Kidney epithelial cell (primary cell): Measurements from ENCODE around the gene VPS13D. TPM values are rescaled to one million over a fixed set of nuclear protein-coding genes. Genes with fewer than 3 reads are reported as not detected.

Source experiments
- DNase-seq: peaks from one replicate; pipeline ENCODE4 v3.0.0-alpha.2; 2010; ENCODE audit warnings: low read depth
- H3K27me3 ChIP-seq: 2 replicates; pipeline ENCODE4 v1.6.0; 2011; ENCODE audit warnings: low read length; ENCODE audit not compliant: control insufficient read depth, insufficient read depth
- H3K36me3 ChIP-seq: 2 replicates; pipeline ENCODE4 v1.5.1; 2011; ENCODE audit warnings: low read length; ENCODE audit not compliant: control insufficient read depth, insufficient read depth
- H3K4me3 ChIP-seq: 2 replicates; pipeline ENCODE4 v1.5.1; 2011; ENCODE audit warnings: low read depth, mild to moderate bottlenecking, control low read depth, low read length
- total RNA-seq: library from RNA; depleted of rRNA; stranded (reverse); fragments of >200 nt; gene quantifications from 2 replicates; pipeline ENCODE4 v1.2.3, GENCODE V29; 2015
- TF ChIP-seq, protein P1 (sequence below): IDR thresholded peaks from 2 replicates; pipeline ENCODE4 v1.5.1; 2011; ENCODE audit warnings: mild to moderate bottlenecking, moderate library complexity, low read length, control low read depth, inconsistent platforms; ENCODE audit not compliant: insufficient read depth, poor library complexity, severe bottlenecking

VPS13D gene
- total RNA-seq, 1 donor from 2014 or later, result 22.2 TPM

DNA sequence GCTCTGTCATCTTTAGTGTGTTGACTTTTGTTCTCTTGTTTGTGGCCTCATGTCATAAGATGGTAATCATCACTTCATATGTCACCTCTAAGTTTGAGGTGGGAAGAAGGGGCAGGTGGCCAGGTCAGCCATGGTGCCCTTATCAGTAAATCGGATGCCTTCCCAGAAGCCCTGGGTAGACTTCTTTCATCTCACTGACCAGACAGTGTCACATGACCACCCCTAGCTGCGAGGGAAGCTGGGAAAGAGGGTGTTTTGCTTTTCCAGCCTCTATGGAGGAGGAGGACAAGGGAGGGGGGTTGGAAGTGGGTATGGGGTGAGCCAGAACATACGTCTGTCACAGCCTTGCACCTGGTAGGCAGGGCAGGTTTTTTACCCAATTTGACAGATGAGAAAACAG is 34.4 kb upstream of the VPS13D start:
- peaks cover 38% of the 10 kb centered on the region for H3K27me3 ChIP-seq
- TF ChIP-seq, protein P1, sequence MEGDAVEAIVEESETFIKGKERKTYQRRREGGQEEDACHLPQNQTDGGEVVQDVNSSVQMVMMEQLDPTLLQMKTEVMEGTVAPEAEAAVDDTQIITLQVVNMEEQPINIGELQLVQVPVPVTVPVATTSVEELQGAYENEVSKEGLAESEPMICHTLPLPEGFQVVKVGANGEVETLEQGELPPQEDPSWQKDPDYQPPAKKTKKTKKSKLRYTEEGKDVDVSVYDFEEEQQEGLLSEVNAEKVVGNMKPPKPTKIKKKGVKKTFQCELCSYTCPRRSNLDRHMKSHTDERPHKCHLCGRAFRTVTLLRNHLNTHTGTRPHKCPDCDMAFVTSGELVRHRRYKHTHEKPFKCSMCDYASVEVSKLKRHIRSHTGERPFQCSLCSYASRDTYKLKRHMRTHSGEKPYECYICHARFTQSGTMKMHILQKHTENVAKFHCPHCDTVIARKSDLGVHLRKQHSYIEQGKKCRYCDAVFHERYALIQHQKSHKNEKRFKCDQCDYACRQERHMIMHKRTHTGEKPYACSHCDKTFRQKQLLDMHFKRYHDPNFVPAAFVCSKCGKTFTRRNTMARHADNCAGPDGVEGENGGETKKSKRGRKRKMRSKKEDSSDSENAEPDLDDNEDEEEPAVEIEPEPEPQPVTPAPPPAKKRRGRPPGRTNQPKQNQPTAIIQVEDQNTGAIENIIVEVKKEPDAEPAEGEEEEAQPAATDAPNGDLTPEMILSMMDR, result no peak
- H3K4me3 ChIP-seq, result no peak overlapping the region
- no peaks in the 10 kb centered on the region for H3K36me3 ChIP-seq
- DNase-seq, result no peak

DNA sequence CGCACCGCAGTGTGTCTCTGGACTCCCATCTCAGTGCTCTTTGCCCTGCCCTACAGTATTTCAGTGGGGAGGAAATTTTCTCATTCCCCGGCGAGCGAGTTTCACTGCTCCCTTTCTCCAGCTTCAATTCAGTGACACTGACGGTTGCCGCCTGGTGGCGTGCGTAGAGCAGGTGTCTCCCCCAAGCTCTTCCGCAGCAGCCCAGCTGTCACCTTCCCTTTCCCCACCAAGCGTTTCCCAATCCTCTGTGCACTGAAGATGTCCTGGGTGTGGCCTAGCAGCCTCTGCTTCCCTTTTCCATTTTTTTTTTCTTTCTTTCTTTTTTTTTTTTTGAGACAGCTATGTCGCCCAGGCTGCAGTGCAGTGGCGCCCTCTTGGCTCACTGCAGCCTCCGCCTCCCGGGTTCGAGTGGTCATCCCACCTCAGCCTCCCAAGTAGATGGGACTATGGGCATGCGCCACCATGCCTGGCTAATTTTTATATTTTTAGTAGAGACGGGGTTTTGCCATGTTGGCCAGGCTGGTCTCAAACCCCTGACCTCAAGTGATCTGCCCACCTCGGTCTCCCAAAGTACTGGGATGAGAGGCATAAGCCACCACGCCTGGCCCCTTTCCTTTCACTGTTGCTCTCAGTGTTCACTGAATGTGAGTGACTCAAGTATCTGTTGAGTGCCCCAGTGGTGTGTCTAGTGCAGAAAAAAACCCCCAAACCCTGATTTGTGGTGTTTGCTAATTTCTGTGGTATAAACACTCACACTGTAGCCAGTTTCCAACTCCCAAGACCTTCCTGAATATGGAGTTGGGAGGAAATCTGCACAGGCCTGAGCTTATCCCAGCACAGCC is 33.0 kb upstream of the VPS13D start:
- TF ChIP-seq, protein P1, result no peak
- no peaks in the 10 kb centered on the region for H3K36me3 ChIP-seq
- no peak for DNase-seq
- no peak overlapping the region for H3K4me3 ChIP-seq
- H3K27me3 ChIP-seq, result peaks cover 26% of the 10 kb centered on the region

DNA sequence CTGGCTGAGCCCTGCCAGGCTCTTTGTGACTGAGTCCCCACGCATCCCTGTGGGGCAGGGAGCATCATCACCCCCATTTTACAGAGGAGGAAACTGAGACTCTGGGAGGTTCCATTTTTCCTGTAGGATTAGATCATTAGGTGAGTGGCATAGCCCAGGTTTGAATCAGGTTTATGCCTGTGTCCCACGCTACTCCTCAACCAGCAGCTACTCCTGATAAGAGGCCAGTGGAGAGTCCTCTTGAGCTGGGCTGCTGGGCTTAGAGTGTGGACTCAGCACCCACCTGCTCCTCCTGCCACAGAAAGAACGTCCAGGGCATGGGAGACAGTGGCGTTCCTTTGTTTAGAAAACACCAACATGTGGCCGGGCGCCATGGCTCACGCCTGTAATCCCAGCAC is 32.3 kb upstream of the VPS13D start:
- DNase-seq, result no peak
- Histone ChIP-seq H3K36me3 (no peaks in the 10 kb centered on the region), H3K27me3 (peaks cover 22% of the 10 kb centered on the region), H3K4me3 (no peak overlapping the region)
- TF ChIP-seq, protein P1, result no peak

DNA sequence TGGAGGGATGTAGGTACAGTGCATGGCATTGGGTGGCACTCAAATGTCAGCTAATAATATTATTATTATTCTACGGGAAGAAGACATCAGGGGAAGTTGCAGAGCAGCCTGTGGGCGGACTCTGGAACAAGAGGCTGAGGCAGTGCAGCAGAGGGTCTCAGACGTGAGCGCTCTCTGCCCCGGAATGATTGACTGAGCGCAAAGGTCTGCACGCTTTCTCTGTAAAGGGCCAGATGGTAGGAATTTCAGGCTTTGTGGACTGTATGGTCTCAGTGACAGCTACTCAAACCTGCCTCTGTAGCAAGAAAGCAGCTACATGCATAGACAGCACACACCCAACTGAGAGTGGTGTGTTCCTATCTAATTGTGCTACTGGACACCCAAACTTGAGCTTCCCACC is 29.6 kb upstream of the VPS13D start:
- no peak for DNase-seq
- Histone ChIP-seq H3K27me3 (peaks cover 22% of the 10 kb centered on the region), H3K36me3 (no peaks in the 10 kb centered on the region), H3K4me3 (no peak overlapping the region)
- TF ChIP-seq, protein P1, result no peak

DNA sequence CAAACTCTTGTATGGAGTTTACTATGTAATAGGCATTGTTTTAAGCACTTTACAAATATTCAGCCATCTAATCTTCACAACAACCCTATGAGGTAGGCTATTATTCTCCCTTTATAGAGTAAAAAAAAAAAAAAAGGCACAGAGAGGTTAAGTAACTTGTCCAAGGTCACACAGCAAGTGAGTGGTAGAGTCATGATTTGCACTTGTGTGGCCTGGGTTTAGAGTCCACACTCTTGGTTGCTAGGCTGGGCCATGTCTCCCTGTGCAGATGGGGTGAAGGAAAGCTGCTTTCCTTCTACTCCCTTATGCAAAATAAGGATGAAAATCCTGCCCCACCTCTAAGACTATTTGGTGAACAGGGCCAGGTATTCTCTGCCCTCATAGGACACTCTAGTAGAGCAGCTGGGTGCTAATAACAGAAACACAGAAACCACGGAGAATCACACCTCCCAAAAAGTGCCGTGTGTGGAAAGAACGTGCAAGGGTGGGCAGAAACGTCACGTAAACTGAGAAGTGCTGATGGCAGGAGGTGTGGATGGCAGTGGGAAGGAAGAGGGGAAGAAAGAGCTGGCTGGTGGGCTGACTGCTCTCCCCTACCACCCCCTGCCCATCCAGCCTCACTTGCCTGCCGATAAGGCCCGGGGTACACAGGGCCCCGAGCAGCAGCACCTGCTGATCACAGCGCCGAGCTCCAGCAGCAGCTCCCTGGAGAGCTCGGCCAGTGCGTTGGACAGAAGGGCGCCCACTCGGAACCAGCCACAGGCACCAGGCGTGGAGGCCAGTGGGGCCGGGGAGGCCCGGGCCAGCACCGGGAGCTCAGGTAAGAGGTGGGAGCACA is 28.3 kb upstream of the VPS13D start:
- TF ChIP-seq, protein P1, result no peak
- DNase-seq, result no peak
- H3K36me3 ChIP-seq, result no peaks in the 10 kb centered on the region
- peaks cover 19% of the 10 kb centered on the region for H3K27me3 ChIP-seq
- no peak overlapping the region for H3K4me3 ChIP-seq

DNA sequence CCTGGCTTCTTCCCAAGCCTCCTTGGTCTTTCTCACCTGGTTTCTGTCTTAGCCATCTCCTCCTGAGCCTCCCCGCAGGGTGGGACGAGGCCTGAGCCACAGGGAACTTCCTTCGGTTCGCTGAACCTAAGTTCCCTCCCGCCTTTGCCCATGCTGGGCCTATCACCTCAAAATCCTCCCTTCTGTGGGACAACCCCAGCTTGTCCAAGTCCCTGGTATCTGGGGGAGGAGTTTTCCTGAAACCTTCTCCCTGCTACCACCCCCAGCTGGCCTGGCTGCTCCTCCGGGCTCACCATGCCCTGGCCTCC is 27.7 kb upstream of the VPS13D start:
- DNase-seq, result no peak
- TF ChIP-seq, protein P1, result no peak
- H3K4me3 ChIP-seq, result no peak overlapping the region

More for the DNA sequence above, 27.7 kb upstream of the VPS13D start:
- Histone ChIP-seq H3K27me3 (peaks cover 16% of the 10 kb centered on the region), H3K36me3 (no peaks in the 10 kb centered on the region)
